Gastroesophageal sphincter (tissue), 4 donors: ENCODE results near the gene PIP5K1B. TPM values are rescaled to one million over a fixed set of nuclear protein-coding genes. Genes with fewer than 3 reads are reported as not detected.

Experiments used
- ATAC-seq: fragments of 150-250 bp; one replicate; pipeline ENCODE4 v1.9.1; 2016; ENCODE audit warnings: mild to moderate bottlenecking, moderate library complexity
- H3K27ac ChIP-seq, 4 donors: fragments of 200-600 bp; sonication (generic) in 3 of 4; 1 replicate in 3 of 4; 2 replicates in 1 of 4; pipeline ENCODE4 v1.5.1; 2016 to 2019
- H3K27me3 ChIP-seq: fragments of 200-600 bp; sonication (generic); one replicate; pipeline ENCODE4 v1.5.1; 2019
- H3K36me3 ChIP-seq, 2 donors: fragments of 200-600 bp; sonication (generic); one replicate each; pipeline ENCODE4 v1.5.1; 2019; ENCODE audit warnings: control low read depth in 1 of 2
- H3K4me1 ChIP-seq, 3 donors: fragments of 200-600 bp; sonication (generic); 1 replicate in 2 of 3; 2 replicates in 1 of 3; pipeline ENCODE4 v1.5.1; 2016 to 2019; ENCODE audit warnings: control low read depth in 2 of 3
- H3K4me3 ChIP-seq, 2 donors: fragments of 200-600 bp; sonication (generic); one replicate each; pipeline ENCODE4 v1.5.1; 2019; ENCODE audit warnings: mild to moderate bottlenecking in 1 of 2, moderate library complexity in 1 of 2
- H3K9me3 ChIP-seq, 3 donors: fragments of 200-600 bp; sonication (generic); one replicate each; pipeline ENCODE4 v1.5.1; 2017 to 2019; ENCODE audit warnings: control low read depth in 2 of 3
- CTCF ChIP-seq, 4 experiments: fragments of 200-600 bp in 2 of 4; fragments of 450-650 bp in 2 of 4; sonication (generic) in 1 of 4; IDR thresholded peaks; one replicate each; pipeline ENCODE4 v1.5.1; 2017 to 2019; ENCODE audit warnings: antibody characterized with exemption in 4 of 4, mild to moderate bottlenecking in 2 of 4, moderate library complexity in 2 of 4
- EP300 ChIP-seq: sonication (generic); formaldehyde crosslinking; IDR thresholded peaks from one replicate; pipeline ENCODE4 v1.6.1; 2017; ENCODE audit warnings: antibody characterized with exemption, mild to moderate bottlenecking
- POLR2A ChIP-seq, 2 donors: fragments of 450-650 bp; IDR thresholded peaks; one replicate each; pipeline ENCODE4 v1.6.1; 2017; ENCODE audit warnings: antibody characterized with exemption in 2 of 2, mild to moderate bottlenecking in 2 of 2, moderate library complexity in 1 of 2
- POLR2AphosphoS5 ChIP-seq: sonication (generic); formaldehyde crosslinking; IDR thresholded peaks from one replicate; pipeline ENCODE4 v1.6.1; 2017; ENCODE audit warnings: antibody characterized with exemption
- WGBS, 2 donors: methylation state at CpG; one replicate each; pipeline ENCODE4 v1.1.5; 2018; ENCODE audit warnings: low coverage in 1 of 2; 5-methylcytosine and 5-hydroxymethylcytosine counted together
- total RNA-seq, 4 donors: library from RNA; depleted of rRNA; stranded (reverse); fragments of >200 nt; gene quantifications; one replicate each; pipeline ENCODE4 v1.1.0, GENCODE V29; 2016

Gene PIP5K1B
- total RNA-seq, 4 donors from 2014 or later, result 0.67 to 5.1 (median 1.2) TPM

DNA sequence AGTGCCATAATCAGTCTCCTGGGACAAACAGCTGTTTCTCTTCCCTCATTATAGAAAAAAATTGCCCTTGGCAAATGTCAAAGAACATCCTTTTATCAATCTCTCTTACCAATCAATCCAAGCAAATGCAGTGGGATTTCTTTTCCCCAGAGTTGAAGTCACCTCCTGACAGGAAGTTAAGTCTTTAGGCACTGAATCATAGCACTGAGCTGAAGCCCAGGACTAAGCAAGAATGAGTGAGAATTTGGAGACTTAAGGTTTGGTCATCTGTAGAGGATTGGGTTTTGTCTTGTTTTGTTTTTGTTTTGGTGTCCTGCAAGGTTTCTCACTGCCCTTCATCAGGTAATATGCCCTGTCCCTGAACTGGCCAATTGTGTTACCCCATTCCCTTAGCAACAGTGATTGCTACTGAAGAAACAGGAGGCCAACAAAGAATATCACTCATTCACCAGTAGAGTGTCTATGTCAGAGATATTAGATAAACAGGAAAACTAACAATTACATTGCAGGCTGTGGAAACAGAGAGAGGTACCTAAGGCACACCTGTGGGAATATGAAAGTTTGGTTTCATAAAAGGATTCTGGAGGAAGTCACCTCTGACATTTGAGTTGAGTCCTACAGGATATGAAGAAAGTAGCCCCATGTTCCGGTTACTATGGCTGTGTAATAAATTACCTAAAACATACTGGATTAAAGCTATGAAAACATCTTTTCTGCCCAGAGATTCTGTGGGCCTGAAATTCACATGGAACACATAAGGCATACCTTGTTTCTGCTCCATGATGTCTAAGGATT is 326.0 kb downstream of the PIP5K1B start:
- Histone ChIP-seq H3K27ac (no peak overlapping the region), H3K36me3 (no peaks in the 10 kb centered on the region), H3K4me3 (no peak overlapping the region), H3K4me1 (peaks cover 0 to 6% (median 3%) of the 10 kb centered on the region in 3 donors), H3K9me3 (no peaks in the 10 kb centered on the region), H3K27me3 (no peaks in the 10 kb centered on the region)
- 81 to 82% methylated on average over 1 of the region's 1 CpG for WGBS, 2 donors
- ATAC-seq, result no peak
- TF ChIP-seq POLR2AphosphoS5 (no peak), EP300 (no peak), POLR2A (IDR thresholded peaks at IDR 0.05) (no peak), CTCF (IDR thresholded peaks at IDR 0.05) (no peak)

- ATAC-seq, result no peak
- 44 to 58% methylated on average over 2 of the region's 2 CpGs for WGBS, 2 donors
- Histone ChIP-seq H3K9me3 (no peaks in the 10 kb centered on the region), H3K4me1 (peaks cover 3 to 25% (median 3%) of the 10 kb centered on the region in 3 donors), H3K36me3 (no peaks in the 10 kb centered on the region), H3K4me3 (no peak overlapping the region), H3K27ac (no peak overlapping the region), H3K27me3 (no peaks in the 10 kb centered on the region)
- TF ChIP-seq POLR2A (IDR thresholded peaks at IDR 0.05) (no peak), CTCF (IDR thresholded peaks at IDR 0.05) (no peak), EP300 (no peak), POLR2AphosphoS5 (no peak)
Observed at GRCh38 chr9:69034071-69034470, 329.0 kb downstream of the PIP5K1B start.

- H3K4me1 ChIP-seq, result peaks cover 3 to 25% (median 3%) of the 10 kb centered on the region in 3 donors
- no peaks in the 10 kb centered on the region for H3K9me3 ChIP-seq
- TF ChIP-seq POLR2A (IDR thresholded peaks at IDR 0.05) (peak; percentile 46 to 55), EP300 (no peak), CTCF (IDR thresholded peaks at IDR 0.05) (peak; percentile 95 to 98 (median 97)), POLR2AphosphoS5 (no peak)
- peak; percentile 93 for ATAC-seq
- H3K27ac ChIP-seq, result peak within 1 kb of the TSS; percentile 24 to 92 (median 90)
- no peaks in the 10 kb centered on the region for H3K27me3 ChIP-seq
- peak within 1 kb of the TSS; percentile 51 to 80 for H3K4me3 ChIP-seq
- 2% methylated on average over 7 of the region's 75 CpGs; no CpG with 5 or more reads in 1 of the 2 donors for WGBS, 2 donors
- no peaks in the 10 kb centered on the region for H3K36me3 ChIP-seq
Observed at GRCh38 chr9:69035438-69036308, 330.6 kb downstream of the PIP5K1B start, which contains the start of gene FXN. Gene FXN (plus strand): TSS chr9:69035752. CDS start chr9:69035783, 31 bp downstream.

GRCh38 chr9:69036309-69036708 is 331.3 kb downstream of the PIP5K1B start:
- WGBS, 2 donors, result 4 to 7% methylated on average over 9 to 12 of the region's 14 CpGs
- ATAC-seq, result peak; percentile 4
- H3K27ac ChIP-seq, result peak overlapping the region; percentile 10 to 92 (median 90)
- H3K9me3 ChIP-seq, result no peaks in the 10 kb centered on the region
- H3K4me3 ChIP-seq, result peak overlapping the region; percentile 51 to 80
- TF ChIP-seq EP300 (no peak), POLR2AphosphoS5 (no peak), CTCF (IDR thresholded peaks at IDR 0.05) (no peak), POLR2A (IDR thresholded peaks at IDR 0.05) (no peak)
- H3K27me3 ChIP-seq, result no peaks in the 10 kb centered on the region
- H3K4me1 ChIP-seq, result peaks cover 3 to 25% (median 3%) of the 10 kb centered on the region in 3 donors
- no peaks in the 10 kb centered on the region for H3K36me3 ChIP-seq
